SH-SY5Y (cell line): ENCODE data around the gene PLAC1.

ENCODE experiments used
- GATA2 ChIP-seq: IDR thresholded peaks from 2 replicates; pipeline ENCODE4 v1.6.1; 2011; ENCODE audit warnings: mild to moderate bottlenecking, low read depth, low read length
- GATA3 ChIP-seq: IDR thresholded peaks from 2 replicates; pipeline ENCODE4 v1.6.1; 2011; ENCODE audit warnings: low read depth, mild to moderate bottlenecking, low read length, moderate library complexity

DNA sequence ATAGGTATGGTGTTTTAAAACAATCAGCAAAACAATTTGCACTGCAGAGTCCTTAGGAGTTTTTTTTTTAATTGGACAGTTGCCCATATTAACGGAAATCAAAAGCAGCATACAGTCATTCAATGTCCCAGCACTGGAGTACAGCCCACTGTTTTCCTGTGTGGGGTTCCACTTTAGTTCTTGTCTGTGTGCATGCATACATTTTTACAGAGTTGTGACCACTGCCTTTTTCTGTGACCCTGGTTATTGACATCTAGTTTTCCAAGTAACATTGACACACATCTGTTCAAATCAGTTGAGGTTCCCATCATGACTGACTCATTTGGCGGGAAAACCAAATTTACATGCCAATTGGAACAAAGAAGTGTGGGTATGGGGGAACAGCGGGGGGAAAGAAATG is 115.0 kb downstream of the PLAC1 start:
- TF ChIP-seq GATA2 (no peak), GATA3 (no peak)
